ENCODE measurements around the gene CELF2.
A peak's percentile ranks its signal among the peaks of the same experiment; 100 is the strongest.

Gene CELF2

GRCh38 chr10:11023009-11023953 is 5.6 kb downstream of the CELF2 start:
- DNase-seq, result no peak

- no peak for DNase-seq
These were observed 6.9 kb downstream of the CELF2 start for GRCh38 chr10:11024596-11024995.

- DNase-seq, result no peak
These were observed 8.3 kb downstream of the CELF2 start for GRCh38 chr10:11025978-11026377.

GRCh38 chr10:11026773-11027172 is 9.1 kb downstream of the CELF2 start:
- no peak for DNase-seq

- no peak for DNase-seq
These were observed 17.1 kb downstream of the CELF2 start for GRCh38 chr10:11034762-11035161.

- peak in 1 of 14 donors; percentile 6 for DNase-seq
These were observed 17.8 kb downstream of the CELF2 start for GRCh38 chr10:11035301-11035991.

GRCh38 chr10:11036424-11037011 is 18.8 kb downstream of the CELF2 start:
- peak in 2 of 14 donors; percentile 7 to 10 for DNase-seq

GRCh38 chr10:11037991-11038390 is 20.3 kb downstream of the CELF2 start:
- DNase-seq, result no peak

- no peak for DNase-seq
These were observed 24.7 kb downstream of the CELF2 start for GRCh38 chr10:11042357-11042756.

- no peak for DNase-seq
These were observed 25.4 kb downstream of the CELF2 start for GRCh38 chr10:11043039-11043438.

- no peak for DNase-seq
These were observed 25.9 kb downstream of the CELF2 start for GRCh38 chr10:11043446-11044127.

- no peak for DNase-seq
These were observed 27.8 kb downstream of the CELF2 start for GRCh38 chr10:11045487-11045886.

GRCh38 chr10:11045995-11046775 is 28.5 kb downstream of the CELF2 start:
- DNase-seq, result peak in 3 of 14 donors; percentile 11 to 30 (median 11)

- DNase-seq, result no peak
These were observed 29.1 kb downstream of the CELF2 start for GRCh38 chr10:11046776-11047160.

- DNase-seq, result peak in 1 of 14 donors; percentile 12
These were observed 31.1 kb downstream of the CELF2 start for GRCh38 chr10:11048707-11049278.

GRCh38 chr10:11049806-11050205 is 32.1 kb downstream of the CELF2 start:
- DNase-seq, result peak in 1 of 14 donors; percentile 6

- no peak for DNase-seq
These were observed 32.9 kb downstream of the CELF2 start for GRCh38 chr10:11050301-11051287.

GRCh38 chr10:11057018-11057417 is 39.3 kb downstream of the CELF2 start:
- no peak for DNase-seq

GRCh38 chr10:11057448-11057847 is 39.8 kb downstream of the CELF2 start:
- no peak for DNase-seq

GRCh38 chr10:11057994-11058393 is 40.3 kb downstream of the CELF2 start:
- DNase-seq, result no peak
